GM12801 (cell line): ENCODE data around the gene BAG2.

Experiments used
- TF ChIP-seq, protein P1 (sequence below): IDR thresholded peaks from one replicate; pipeline ENCODE4 v1.5.1; 2011; ENCODE audit warnings: control low read depth; ENCODE audit not compliant: insufficient read length; ENCODE audit errors: extremely low read depth

BAG2 gene

DNA sequence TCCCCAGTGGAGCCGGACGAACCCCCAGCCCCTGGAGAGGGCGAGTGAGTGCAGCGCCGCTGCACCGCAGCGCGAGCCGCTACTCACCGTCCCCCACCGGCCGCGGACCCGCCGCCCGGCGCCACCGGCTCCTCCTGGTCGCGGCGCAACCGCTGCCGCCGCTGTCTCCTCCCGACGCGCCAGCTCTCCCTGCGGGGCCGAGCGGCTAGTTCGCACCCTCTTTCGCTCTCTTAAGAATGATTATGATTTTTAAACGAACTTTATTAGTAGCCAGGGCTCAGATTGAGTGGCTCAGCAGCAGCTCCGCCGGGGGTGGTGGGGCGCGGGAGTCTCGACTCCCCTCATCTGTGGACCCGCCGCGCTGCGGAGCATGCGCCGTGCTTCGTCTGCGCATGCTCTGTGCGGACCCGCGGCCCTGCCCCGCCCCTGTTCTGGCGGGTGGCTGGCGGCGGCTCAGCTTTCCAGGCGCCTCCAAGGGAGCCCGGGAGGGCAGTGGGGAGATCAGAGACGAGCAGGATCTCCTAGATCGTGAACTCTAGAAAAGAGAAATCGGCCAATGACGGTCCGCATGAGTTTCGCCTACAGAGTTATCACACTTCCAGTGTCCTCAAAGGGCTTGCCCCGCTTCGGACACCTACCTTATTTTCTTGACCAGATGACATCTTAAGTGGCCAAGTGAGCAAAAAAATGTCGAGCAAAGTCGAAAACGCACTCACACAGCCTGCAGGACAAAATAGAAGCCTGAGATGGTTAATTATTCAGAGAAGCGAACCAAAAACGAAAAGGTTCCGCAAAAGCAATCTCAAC is 50.0 kb downstream of the BAG2 start, which contains the start of gene RAB23:
TSS of gene RAB23 (minus strand) at position 372 of the 807 bp plus-strand sequence. CDS start 11,927 bp downstream, outside the sequence.
- TF ChIP-seq, protein P1, sequence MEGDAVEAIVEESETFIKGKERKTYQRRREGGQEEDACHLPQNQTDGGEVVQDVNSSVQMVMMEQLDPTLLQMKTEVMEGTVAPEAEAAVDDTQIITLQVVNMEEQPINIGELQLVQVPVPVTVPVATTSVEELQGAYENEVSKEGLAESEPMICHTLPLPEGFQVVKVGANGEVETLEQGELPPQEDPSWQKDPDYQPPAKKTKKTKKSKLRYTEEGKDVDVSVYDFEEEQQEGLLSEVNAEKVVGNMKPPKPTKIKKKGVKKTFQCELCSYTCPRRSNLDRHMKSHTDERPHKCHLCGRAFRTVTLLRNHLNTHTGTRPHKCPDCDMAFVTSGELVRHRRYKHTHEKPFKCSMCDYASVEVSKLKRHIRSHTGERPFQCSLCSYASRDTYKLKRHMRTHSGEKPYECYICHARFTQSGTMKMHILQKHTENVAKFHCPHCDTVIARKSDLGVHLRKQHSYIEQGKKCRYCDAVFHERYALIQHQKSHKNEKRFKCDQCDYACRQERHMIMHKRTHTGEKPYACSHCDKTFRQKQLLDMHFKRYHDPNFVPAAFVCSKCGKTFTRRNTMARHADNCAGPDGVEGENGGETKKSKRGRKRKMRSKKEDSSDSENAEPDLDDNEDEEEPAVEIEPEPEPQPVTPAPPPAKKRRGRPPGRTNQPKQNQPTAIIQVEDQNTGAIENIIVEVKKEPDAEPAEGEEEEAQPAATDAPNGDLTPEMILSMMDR: no peak

DNA sequence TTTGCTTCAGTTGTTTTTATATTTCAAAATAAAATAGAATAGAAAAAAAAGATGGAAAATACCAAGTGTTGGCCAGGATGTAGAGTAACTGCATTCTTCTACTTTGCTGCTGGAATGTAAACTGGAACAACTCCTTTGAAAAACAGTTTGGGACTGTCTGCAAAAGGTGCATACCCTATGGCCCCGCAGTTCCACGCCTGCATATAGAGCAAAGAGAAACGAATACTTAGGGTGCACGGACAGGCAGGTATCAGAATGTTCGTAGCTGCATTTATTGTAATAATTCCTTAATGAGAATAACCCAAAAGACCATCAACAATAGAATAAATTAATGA is 50.6 kb downstream of the BAG2 start:
- TF ChIP-seq, protein P1: no peak

DNA sequence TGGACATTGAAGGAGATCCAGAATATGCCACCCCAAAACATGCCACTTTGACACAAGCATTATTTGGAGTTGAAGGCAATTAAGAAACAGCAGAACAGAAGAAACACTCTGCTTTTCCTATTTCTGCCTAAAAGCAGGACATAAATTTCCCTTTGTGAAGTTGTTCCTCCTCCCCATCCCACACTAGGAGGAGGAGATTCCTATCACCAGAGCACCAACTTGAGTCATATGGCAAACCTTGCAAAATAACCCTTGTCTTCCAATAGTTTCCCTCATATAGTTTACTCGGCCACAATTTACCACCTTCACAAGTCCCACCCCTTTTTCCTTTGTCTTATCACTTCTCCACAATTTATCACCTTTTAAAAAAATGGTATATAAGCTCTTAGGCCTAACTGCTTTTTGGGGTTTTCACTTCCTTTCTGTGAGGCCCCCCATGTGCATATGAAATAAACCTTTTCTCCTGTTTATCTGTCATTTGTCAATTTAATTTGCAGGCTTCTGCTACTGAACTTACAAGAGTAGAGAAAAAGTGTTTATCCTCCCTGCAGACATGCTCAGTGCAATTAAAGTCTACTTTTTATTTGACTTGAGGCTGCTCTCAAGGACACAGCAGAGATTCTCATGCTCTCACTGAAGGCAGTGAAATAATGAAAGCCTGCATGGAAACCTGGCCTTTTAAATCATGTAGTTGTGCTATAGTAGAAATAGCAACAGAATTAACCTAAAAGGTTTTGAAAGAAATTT is 52.8 kb downstream of the BAG2 start:
- TF ChIP-seq, protein P1: no peak

DNA sequence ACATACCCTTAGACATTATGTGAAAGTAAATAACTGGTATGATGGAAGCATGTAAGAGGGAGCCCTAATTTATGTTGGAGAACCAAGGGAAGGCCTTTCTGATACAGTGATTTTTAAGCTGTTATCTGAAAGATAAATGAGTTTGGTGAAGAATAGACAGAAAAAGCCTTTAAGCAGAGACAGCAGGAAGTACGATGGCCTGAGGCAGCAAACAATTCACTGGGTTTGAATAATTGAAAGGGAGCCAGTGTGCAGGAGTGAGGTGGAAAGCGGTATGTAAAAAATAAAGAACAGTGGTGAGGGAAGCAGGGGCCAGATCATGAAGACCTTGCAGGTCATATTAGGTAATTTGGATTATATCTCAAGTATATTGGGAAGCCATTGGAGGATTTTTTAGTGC is 54.1 kb downstream of the BAG2 start:
- TF ChIP-seq, protein P1: no peak
